ENCODE results near the gene RASGEF1C. TPM values are rescaled to one million over a fixed set of nuclear protein-coding genes. Genes with fewer than 3 reads are reported as not detected.

RASGEF1C gene
- total and polyA plus RNA-seq, 2 of the 13 experiments (the other 11 are each of a cell fraction or from before 2014, with no cell fraction given) = not detected

DNA sequence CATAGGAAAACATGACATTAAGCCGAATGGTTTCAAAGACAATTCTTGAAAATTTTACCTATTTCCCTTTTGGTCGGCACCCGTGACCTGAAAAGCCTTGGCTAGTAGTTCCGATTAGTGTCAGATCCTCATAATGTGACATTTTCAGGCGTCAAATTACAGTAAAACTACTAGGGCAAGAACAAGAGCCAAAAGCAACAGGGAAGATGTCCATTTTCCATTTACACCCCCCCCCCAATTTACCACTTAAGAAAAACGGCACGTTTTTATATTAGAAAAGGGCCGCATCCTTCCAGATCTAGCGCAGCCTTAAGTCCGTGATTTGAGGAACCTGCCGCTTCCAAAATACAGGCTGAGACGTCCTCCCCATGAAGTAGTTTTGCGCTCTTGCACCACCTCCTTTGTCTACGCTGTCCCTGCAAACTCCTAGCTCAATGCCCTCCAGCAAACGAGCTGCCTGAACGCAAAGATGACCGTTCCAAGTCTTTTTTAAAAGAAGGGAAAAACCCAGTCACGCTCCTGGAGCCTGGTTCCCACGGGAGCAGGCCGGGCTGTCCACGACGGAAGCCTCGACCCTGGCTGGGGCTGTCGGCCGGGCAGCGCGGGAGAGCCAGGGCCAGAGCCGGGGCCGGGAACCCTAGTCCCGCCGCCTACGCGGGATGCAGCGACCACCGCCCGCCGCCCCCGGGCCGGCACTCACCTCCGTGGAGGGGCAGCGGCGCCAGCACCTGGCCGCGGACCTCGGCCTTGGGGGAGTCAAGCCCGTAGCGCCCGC, 138.1 kb downstream of the RASGEF1C start (continued):
- TF ChIP-seq, protein P1, sequence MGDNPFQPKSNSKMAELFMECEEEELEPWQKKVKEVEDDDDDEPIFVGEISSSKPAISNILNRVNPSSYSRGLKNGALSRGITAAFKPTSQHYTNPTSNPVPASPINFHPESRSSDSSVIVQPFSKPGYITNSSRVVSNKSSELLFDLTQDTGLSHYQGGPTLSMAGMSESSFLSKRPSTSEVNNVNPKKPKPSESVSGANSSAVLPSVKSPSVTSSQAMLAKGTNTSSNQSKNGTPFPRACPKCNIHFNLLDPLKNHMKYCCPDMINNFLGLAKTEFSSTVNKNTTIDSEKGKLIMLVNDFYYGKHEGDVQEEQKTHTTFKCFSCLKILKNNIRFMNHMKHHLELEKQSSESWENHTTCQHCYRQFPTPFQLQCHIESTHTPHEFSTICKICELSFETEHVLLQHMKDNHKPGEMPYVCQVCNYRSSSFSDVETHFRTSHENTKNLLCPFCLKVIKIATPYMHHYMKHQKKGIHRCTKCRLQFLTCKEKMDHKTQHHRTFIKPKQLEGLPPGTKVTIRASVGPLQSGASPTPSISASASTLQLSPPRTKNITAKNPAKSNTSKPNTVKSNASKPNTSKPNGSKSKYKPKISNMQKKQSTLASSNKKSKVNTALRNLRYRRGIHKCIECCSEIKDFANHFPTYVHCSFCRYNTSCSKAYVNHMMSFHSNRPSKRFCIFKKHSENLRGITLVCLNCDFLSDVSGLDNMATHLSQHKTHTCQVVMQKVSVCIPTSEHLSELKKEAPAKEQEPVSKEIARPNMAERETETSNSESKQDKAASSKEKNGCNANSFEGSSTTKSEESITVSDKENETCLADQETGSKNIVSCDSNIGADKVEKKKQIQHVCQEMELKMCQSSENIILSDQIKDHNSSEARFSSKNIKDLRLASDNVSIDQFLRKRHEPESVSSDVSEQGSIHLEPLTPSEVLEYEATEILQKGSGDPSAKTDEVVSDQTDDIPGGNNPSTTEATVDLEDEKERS (CRISPR knock-in tag; IDR thresholded peaks at IDR 0.05) = no peak
- TF ChIP-seq EZH2 (conservative IDR thresholded peaks at IDR 0.05; ENCODE audit: low read depth, low read length) (no peak), SATB2 (CRISPR knock-in tag; IDR thresholded peaks at IDR 0.05) (no peak), LBX2 (CRISPR knock-in tag; IDR thresholded peaks at IDR 0.05; ENCODE audit: borderline replicate concordance) (no peak; the same call in 1 of the 2 replicates), ZNF724P (CRISPR knock-in tag; IDR thresholded peaks at IDR 0.05; ENCODE audit: borderline replicate concordance) (peak; percentile 56; the same call in 1 of the 2 replicates), ZNF563 (CRISPR knock-in tag; IDR thresholded peaks at IDR 0.05) (no peak), ZSCAN25 (CRISPR knock-in tag; IDR thresholded peaks at IDR 0.05) (peak; percentile 43; the same call in 1 of the 2 replicates), ZFP37 (CRISPR knock-in tag; IDR thresholded peaks at IDR 0.05; ENCODE audit: borderline replicate concordance) (no peak), ZFP36L1 (CRISPR knock-in tag; IDR thresholded peaks at IDR 0.05) (no peak), ZNF674 (CRISPR knock-in tag; IDR thresholded peaks at IDR 0.05; ENCODE audit: low read depth) (no peak; the same call in 1 of the 2 replicates), THAP11 (CRISPR knock-in tag; IDR thresholded peaks at IDR 0.05) (no peak), ZNF547 (CRISPR knock-in tag; IDR thresholded peaks at IDR 0.05) (peak; percentile 49; the same call in 1 of the 2 replicates), RBM22 (optimal IDR thresholded peaks at IDR 0.05; ENCODE audit: low read length) (no peak), IRF2 (CRISPR knock-in tag; IDR thresholded peaks at IDR 0.05) (no peak), ZNF749 (CRISPR knock-in tag; IDR thresholded peaks at IDR 0.05; ENCODE audit: borderline replicate concordance) (no peak), ZFP41 (CRISPR knock-in tag; IDR thresholded peaks at IDR 0.05; ENCODE audit: borderline replicate concordance) (no peak), KMT2A (CRISPR knock-in tag; IDR thresholded peaks at IDR 0.05) (peak; percentile 12; the same call in 1 of the 2 replicates), ERF (CRISPR knock-in tag; IDR thresholded peaks at IDR 0.05) (no peak)
- TF ChIP-seq, protein P2, sequence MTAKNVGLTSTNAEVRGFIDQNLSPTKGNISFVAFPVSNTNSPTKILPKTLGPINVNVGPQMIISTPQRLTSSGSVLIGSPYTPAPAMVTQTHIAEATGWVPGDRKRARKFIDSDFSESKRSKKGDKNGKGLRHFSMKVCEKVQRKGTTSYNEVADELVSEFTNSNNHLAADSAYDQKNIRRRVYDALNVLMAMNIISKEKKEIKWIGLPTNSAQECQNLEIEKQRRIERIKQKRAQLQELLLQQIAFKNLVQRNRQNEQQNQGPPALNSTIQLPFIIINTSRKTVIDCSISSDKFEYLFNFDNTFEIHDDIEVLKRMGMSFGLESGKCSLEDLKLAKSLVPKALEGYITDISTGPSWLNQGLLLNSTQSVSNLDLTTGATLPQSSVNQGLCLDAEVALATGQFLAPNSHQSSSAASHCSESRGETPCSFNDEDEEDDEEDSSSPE (CRISPR knock-in tag; IDR thresholded peaks at IDR 0.05) = peak; percentile 66
- TF ChIP-seq, protein P3, sequence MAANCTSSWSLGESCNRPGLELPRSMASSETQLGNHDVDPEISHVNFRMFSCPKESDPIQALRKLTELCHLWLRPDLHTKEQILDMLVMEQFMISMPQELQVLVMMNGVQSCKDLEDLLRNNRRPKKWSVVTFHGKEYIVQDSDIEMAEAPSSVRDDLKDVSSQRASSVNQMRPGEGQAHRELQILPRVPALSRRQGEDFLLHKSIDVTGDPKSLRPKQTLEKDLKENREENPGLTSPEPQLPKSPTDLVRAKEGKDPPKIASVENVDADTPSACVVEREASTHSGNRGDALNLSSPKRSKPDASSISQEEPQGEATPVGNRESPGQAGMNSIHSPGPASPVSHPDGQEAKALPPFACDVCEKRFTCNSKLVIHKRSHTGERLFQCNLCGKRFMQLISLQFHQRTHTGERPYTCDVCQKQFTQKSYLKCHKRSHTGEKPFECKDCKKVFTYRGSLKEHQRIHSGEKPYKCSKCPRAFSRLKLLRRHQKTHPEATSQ (CRISPR knock-in tag; IDR thresholded peaks at IDR 0.05; ENCODE audit: borderline replicate concordance) = no peak
- TF ChIP-seq, protein P4, sequence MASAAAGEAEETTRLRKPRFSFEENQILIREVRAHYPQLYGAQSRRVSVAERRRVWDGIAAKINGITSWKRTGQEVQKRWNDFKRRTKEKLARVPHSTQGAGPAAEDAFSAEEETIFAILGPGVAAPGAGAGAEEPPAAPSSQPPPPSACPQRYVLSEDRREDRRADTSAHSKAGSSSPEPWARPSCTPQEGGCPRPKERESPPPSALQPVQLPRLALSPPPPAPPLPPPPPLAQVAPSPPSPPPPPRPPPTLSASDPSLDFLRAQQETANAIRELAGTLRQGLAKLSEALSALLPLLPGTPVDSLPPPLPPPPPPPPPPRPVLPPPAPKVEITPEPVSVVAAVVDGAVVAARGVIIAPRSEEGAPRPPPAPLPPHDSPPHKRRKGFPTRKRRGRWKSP (CRISPR knock-in tag; IDR thresholded peaks at IDR 0.05) = peak; percentile 52
